ENCODE data around the gene FAHD2A.
"Not testable (repeated sequence)": the region's sequence is repeated elsewhere in the genome, so short reads cannot be mapped to it uniquely, and the experiment has no call there.

The FAHD2A gene

GRCh38 chr2:95390881-95391321 lies 11.6 kb upstream of the FAHD2A start:
- DNase-seq: no peak

GRCh38 chr2:95391641-95392310 lies 10.7 kb upstream of the FAHD2A start:
- no peak for DNase-seq

DNA sequence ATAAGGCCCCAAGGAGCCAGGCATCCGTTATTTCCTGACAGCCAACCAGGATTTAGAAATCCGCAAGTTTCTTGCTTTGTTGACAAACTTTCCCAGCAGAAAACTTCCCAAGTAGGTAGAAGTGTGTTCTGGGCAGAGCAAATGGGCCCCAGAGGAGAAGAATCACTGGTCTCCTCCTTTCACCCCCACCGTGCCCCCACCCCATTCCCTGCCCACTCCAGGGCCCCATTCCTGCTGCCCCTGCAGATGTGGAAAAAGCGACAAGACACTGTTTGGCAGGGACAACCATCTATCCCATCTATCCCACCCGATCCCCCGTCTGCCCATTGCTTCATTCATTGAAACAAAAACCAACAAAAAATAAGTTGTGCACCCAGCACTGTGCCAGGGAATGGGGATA lies 10.2 kb upstream of the FAHD2A start:
- no peak for DNase-seq

DNA sequence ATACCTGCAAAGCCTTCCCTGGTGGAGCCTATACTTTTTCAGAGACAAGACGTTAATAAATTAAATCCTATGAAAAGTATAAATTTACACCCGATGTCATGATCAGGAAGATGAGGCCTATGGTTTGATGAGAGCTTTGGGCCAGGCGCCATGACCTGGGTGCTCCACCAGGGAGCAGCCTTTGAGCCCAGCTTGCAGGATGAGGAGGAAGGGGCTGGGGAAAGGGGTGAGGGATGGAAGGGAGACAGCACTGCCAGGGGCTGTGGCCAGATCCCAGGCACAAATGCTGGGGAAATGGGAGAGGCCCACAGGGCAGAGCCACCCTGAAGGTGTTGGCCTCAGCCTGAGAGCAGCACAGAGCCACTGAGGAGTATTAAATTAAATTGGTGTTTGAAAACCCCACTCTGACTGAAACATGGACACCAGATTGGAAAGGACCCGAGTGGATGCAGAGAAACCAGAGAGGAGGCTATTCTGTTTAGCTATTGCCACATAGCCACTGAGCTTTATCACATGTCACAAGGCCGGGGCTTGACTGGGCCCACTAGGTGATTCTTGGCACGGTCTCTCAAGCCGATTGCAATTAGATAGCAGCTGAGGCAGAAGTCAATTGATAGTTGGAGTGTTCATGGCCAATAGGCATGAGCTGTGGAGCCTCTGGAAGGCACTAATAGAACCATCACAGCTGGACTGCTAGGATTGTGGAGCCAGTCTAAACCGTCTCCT lies 9.6 kb upstream of the FAHD2A start:
- DNase-seq: no peak

- no peak for DNase-seq
Measured at GRCh38 chr2:95393901-95394300, 8.6 kb upstream of the FAHD2A start.

- DNase-seq: no peak
Measured at GRCh38 chr2:95399061-95399460, 3.4 kb upstream of the FAHD2A start.

- DNase-seq: no peak
Measured at GRCh38 chr2:95401480-95401879, 1.0 kb upstream of the FAHD2A start.

DNA sequence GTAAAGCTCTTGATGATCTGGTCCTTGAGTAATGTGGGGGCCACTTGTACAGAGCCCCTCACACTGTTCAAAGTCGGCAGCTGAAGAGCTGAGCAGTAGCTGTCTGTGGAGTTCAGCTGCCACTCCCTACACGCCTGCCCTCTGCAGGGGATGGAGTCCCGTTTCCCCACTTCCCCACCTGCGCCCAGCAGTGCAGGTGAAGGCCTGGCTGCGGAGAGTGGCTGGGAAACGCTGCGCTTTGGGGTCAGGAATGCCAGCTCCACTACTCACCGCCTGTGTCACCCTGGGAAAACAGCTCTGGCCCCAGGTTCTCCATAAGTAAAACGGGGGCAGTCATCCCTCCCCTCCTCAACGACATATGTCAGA lies 521 bp upstream of the FAHD2A start:
- not testable (repeated sequence) for DNase-seq

- not testable (repeated sequence) for DNase-seq
Measured at GRCh38 chr2:95403204-95403721, 755 bp downstream of the FAHD2A start.

- DNase-seq: not testable (repeated sequence)
Measured at GRCh38 chr2:95403824-95404223, 1.3 kb downstream of the FAHD2A start.

DNA sequence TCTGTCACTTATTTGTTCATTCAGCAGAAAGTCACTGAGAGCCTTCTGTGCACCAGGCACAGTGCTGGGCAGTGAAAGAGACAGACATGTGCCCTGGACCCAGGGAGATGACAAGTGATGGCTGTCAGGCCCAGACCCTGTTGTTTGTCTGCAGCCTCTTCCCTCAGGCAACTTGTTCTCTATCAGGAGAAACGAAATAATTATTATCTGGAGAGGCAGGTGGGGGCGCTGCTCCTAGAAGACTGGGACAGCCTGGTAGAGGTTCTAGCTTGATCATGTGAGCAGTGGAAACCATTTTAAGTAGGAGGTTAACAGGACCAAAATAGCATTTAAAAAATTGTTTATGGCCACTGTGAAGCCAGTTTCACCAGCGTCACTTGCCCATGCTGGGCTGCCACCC lies 2.2 kb downstream of the FAHD2A start:
- DNase-seq: not testable (repeated sequence)

DNA sequence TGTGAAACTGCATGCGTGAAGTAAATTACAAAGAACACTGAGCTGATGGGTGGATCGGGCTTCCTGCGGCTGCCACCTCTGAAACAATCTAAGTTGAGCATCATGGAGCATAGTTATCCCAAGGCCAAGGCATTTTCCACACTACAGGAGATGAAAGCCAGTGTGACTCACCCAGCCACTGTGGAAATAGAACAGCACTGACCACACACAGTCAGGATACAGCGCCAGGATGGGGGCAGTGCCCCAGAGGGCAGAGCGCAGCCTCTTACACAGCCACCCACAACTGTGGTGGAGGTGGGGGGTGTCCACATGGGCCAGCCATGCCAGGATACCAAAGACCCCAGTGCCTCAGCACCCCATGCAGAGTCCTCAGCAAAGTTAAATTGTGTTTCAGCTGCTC lies 8.7 kb downstream of the FAHD2A start:
- DNase-seq: not testable (repeated sequence)

- DNase-seq: peak; percentile 52
Measured at GRCh38 chr2:95414015-95414594, 11.6 kb downstream of the FAHD2A start.

DNA sequence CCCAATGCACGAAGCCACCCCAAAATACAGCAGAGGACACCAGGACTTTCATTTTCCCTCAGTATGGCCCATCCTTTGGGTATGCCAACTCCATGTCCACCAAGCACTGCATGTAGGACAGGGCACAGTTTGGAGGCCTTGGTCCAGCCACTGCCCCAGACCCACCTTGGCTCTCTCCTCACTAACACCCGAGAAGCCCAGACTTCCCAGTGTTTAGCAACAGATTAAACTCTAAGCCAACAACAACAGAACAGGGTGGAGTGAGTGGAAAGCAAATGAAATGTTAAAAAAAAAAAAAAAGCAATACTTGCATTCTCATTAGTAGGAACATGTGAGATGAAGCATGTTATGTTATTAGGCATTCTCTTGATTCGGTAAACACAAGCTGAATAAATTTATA lies 12.6 kb downstream of the FAHD2A start:
- not testable (repeated sequence) for DNase-seq

DNA sequence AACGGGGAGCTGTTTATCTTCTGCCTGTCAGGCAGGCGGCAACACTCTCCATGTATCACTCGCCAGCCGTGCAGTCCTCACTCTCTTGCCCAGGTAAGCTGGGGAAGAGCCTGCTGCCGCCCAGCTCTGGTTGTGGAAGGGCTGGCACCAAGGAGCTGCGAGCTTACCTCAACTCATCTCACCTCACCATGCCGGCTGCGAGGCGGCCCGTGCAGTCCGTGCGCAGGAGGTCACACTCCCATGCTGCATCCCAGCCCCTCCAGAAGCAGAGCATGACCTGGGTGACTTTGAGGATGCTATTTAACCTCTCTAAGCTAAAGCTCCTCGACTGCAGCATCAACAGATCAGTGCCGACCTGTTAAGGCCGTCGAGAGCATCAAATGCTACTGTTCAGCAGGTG lies 13.1 kb downstream of the FAHD2A start:
- not testable (repeated sequence) for DNase-seq

GRCh38 chr2:95427196-95427867 lies 24.8 kb downstream of the FAHD2A start:
- DNase-seq: not testable (repeated sequence)

DNA sequence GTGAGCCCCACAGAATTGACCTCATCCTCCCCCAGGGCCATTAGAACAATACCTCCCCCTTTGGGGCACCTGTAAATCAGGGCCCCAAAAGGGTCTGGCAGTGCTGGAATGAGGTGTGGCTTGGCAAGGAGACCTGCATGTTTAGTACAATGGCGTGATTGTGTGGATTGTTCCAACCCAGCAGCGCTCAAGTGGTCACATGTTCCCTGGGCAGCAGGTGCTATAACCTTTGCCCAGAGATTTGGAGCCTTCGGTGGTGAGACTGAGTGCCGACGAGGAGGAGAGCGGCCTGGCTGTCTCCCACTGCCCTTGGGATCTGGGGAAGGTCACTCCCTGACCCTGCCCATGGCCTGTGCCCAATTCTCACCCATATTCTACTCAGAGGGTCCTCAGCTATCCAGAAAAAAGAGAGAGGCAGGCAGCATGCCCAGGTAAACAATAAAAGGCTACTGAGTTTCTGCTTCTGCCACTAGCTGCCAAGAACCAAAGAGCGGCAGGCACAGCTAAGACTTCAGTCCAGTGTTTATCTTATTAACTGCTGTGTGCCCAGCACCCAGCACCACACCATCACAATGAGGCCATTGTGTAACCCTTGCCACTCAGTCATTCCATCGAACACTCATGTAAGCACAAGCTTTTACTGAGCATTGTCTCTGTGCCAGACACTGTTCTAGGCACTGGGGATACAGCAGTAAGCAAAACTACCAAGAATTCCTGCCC lies 27.4 kb downstream of the FAHD2A start:
- not testable (repeated sequence) for DNase-seq

- not testable (repeated sequence) for DNase-seq
Measured at GRCh38 chr2:95433373-95433772, 30.9 kb downstream of the FAHD2A start.

DNA sequence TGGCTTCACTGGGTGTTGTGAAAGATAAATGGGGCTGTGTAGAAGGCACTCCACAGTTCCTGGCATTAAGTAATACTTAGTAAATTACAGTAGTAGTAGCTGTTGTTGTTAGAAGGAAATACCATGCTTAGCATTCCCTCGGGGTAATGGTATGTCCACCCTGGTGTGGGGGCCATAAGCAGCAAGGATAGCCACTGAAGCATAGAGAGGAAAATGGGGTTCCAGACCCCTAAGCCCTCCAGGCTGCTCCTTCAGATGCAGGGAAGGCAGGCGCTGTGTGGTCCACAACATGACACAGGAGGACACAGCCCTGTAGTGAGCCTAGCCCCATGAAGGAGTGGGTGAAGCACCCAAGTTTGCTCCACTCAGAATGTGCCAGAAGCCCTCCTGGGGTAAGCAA lies 31.5 kb downstream of the FAHD2A start:
- not testable (repeated sequence) for DNase-seq

- not testable (repeated sequence) for DNase-seq
Measured at GRCh38 chr2:95434507-95435076, 32.1 kb downstream of the FAHD2A start.

GRCh38 chr2:95435162-95435871 lies 32.8 kb downstream of the FAHD2A start:
- DNase-seq: not testable (repeated sequence)

DNA sequence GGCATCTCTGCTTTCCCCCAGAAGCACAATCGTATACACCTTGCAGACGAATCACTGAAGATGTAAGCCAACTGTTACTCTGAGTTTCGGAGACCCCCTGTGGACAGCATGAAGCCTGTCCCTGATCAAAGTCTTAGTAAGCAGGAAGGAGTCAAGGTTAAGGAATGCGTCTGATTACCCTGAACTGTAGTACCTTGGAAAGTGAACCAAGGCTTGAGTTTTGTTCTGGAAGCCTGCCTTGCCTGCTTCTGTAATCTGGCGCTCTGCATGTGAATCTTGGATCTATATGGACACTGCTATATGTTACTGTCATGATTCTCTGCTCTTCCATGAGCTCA lies 33.3 kb downstream of the FAHD2A start:
- DNase-seq: not testable (repeated sequence)

Data from GOT3 (cell line).